Adrenal gland (tissue), 5 donors: ENCODE results near the gene FBXO8.

Source experiments
- POLR2A ChIP-seq, 2 donors: fragments of 450-650 bp; IDR thresholded peaks; one replicate each; pipeline ENCODE4 v1.6.1; 2017; ENCODE audit warnings: antibody characterized with exemption in 2 of 2, mild to moderate bottlenecking in 2 of 2, moderate library complexity in 1 of 2
- TF ChIP-seq, protein P1 (sequence below), 6 experiments: fragments of 450-650 bp in 4 of 6; fragments of 200-600 bp in 2 of 6; sonication (generic) in 1 of 6; IDR thresholded peaks; 1 replicate in 5 of 6; 2 replicates in 1 of 6; pipeline versions ENCODE4 v1.5.1 to v1.8.0; 2016 to 2021; ENCODE audit warnings: antibody characterized with exemption in 6 of 6, mild to moderate bottlenecking in 2 of 6, moderate library complexity in 1 of 6
- donor health status: DM: no; HTN: no; CAD: no.

DNA sequence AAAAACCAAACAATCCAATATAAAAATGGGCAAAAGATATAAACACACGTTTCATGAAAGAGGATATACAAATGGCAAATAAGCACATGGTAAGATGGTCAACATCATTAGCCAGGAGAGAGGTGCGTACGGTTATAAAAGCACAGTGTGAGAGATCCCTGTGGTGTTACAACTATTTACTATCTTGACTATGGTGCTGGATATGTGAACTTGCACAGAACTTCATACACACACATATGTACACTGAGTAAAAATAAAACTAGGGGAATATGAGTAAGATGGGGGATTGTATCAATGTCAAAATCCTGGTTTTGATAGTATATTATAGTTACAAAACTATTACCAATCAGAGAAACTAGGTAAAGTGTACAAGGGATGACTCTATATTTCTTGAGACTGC is 8.4 kb downstream of the FBXO8 start:
- TF ChIP-seq POLR2A (IDR thresholded peaks at IDR 0.05), result no peak
- TF ChIP-seq, protein P1, sequence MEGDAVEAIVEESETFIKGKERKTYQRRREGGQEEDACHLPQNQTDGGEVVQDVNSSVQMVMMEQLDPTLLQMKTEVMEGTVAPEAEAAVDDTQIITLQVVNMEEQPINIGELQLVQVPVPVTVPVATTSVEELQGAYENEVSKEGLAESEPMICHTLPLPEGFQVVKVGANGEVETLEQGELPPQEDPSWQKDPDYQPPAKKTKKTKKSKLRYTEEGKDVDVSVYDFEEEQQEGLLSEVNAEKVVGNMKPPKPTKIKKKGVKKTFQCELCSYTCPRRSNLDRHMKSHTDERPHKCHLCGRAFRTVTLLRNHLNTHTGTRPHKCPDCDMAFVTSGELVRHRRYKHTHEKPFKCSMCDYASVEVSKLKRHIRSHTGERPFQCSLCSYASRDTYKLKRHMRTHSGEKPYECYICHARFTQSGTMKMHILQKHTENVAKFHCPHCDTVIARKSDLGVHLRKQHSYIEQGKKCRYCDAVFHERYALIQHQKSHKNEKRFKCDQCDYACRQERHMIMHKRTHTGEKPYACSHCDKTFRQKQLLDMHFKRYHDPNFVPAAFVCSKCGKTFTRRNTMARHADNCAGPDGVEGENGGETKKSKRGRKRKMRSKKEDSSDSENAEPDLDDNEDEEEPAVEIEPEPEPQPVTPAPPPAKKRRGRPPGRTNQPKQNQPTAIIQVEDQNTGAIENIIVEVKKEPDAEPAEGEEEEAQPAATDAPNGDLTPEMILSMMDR (IDR thresholded peaks at IDR 0.05), result no peak
